ENCODE data around the gene MSMP.

GRCh38 chr9:35712762-35713400, 41.2 kb downstream of the MSMP start:
- TF ChIP-seq PHB (CRISPR knock-in tag; IDR thresholded peaks at IDR 0.05) (no peak), POLR2AphosphoS5 (IDR thresholded peaks at IDR 0.05; ENCODE audit: control insufficient read depth, insufficient read depth, low read depth, low read length) (no peak), TARDBP (IDR thresholded peaks at IDR 0.05) (no peak), POLR2A (conservative IDR thresholded peaks at IDR 0.05) (no peak), MLLT1 (IDR thresholded peaks at IDR 0.05) (no peak), ZNF589 (CRISPR knock-in tag; IDR thresholded peaks at IDR 0.05; ENCODE audit: low read depth) (no peak), TCF7L2 (IDR thresholded peaks at IDR 0.05; ENCODE audit: low read depth, low read length) (no peak), SMARCA5 (IDR thresholded peaks at IDR 0.05) (no peak)
- TF ChIP-seq, protein P1, sequence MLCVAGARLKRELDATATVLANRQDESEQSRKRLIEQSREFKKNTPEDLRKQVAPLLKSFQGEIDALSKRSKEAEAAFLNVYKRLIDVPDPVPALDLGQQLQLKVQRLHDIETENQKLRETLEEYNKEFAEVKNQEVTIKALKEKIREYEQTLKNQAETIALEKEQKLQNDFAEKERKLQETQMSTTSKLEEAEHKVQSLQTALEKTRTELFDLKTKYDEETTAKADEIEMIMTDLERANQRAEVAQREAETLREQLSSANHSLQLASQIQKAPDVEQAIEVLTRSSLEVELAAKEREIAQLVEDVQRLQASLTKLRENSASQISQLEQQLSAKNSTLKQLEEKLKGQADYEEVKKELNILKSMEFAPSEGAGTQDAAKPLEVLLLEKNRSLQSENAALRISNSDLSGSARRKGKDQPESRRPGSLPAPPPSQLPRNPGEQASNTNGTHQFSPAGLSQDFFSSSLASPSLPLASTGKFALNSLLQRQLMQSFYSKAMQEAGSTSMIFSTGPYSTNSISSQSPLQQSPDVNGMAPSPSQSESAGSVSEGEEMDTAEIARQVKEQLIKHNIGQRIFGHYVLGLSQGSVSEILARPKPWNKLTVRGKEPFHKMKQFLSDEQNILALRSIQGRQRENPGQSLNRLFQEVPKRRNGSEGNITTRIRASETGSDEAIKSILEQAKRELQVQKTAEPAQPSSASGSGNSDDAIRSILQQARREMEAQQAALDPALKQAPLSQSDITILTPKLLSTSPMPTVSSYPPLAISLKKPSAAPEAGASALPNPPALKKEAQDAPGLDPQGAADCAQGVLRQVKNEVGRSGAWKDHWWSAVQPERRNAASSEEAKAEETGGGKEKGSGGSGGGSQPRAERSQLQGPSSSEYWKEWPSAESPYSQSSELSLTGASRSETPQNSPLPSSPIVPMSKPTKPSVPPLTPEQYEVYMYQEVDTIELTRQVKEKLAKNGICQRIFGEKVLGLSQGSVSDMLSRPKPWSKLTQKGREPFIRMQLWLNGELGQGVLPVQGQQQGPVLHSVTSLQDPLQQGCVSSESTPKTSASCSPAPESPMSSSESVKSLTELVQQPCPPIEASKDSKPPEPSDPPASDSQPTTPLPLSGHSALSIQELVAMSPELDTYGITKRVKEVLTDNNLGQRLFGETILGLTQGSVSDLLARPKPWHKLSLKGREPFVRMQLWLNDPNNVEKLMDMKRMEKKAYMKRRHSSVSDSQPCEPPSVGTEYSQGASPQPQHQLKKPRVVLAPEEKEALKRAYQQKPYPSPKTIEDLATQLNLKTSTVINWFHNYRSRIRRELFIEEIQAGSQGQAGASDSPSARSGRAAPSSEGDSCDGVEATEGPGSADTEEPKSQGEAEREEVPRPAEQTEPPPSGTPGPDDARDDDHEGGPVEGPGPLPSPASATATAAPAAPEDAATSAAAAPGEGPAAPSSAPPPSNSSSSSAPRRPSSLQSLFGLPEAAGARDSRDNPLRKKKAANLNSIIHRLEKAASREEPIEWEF (CRISPR knock-in tag; IDR thresholded peaks at IDR 0.05): no peak

Data from K562 (cell line).